Panc1 (cell line): Measurements from ENCODE around the gene PPP1R1B. TPM values are rescaled to one million over a fixed set of nuclear protein-coding genes. Genes with fewer than 3 reads are reported as not detected.

Experiments used
- ATAC-seq: fragments of 200-7000 bp; cut with Tn5 transposase; 2 replicates; pipeline ENCODE4 v1.9.1; 2020; ENCODE audit warnings: mild to moderate bottlenecking, moderate library complexity
- BruUV-seq: library from RNA; stranded (reverse); fragments of 400-500 nt; replicated peaks from 2 replicates; lab custom pipeline; 2021; lab: Mats Ljungman, UMichigan
- CTCF ChIA-PET: fragments of 300-600 bp; sonication (Branson Sonifier 250); formaldehyde crosslinking; loops from one replicate; lab custom pipeline; 2022; ENCODE audit warnings: antibody characterized with exemption; lab: Charles Lee
- POLR2A ChIA-PET: fragments of 300-600 bp; sonication (Branson Sonifier 250); formaldehyde crosslinking; loops from one replicate; lab custom pipeline; 2022; ENCODE audit warnings: antibody characterized with exemption; lab: Charles Lee
- DNase-seq: peaks from one replicate; pipeline ENCODE4 v3.0.0-alpha.2; 2010; ENCODE audit warnings: low read depth, low spot score
- H3K27ac ChIP-seq: 2 replicates; pipeline ENCODE4 v1.5.1; 2011; ENCODE audit warnings: mild to moderate bottlenecking, low read length, inconsistent platforms
- H3K27me3 ChIP-seq: fragments of 200-500 bp; sonication (Bioruptor generic); 2 replicates; pipeline ENCODE4 v1.6.0; 2014; ENCODE audit warnings: low read length, inconsistent platforms; ENCODE audit not compliant: control insufficient read depth, insufficient read depth
- H3K36me3 ChIP-seq: fragments of 200-500 bp; sonication (Bioruptor generic); 2 replicates; pipeline ENCODE4 v1.5.1; 2014; ENCODE audit warnings: inconsistent platforms, mild to moderate bottlenecking, low read length, moderate library complexity; ENCODE audit not compliant: control insufficient read depth, insufficient read depth
- H3K4me1 ChIP-seq: 2 replicates; pipeline ENCODE4 v1.5.1; 2011; ENCODE audit warnings: inconsistent platforms, mild to moderate bottlenecking, low read length, moderate library complexity; ENCODE audit not compliant: control insufficient read depth, insufficient read depth
- H3K4me3 ChIP-seq, 2 experiments: 2 replicates each; pipeline ENCODE4 v1.5.1; 2011 to 2012; ENCODE audit warnings: low read depth in 2 of 2, low read length in 2 of 2, mild to moderate bottlenecking in 2 of 2, inconsistent platforms in 1 of 2, moderate library complexity in 1 of 2
- H3K9me3 ChIP-seq: fragments of 200-500 bp; sonication (Bioruptor generic); 2 replicates; pipeline ENCODE4 v1.5.1; 2014; ENCODE audit warnings: low read depth, mild to moderate bottlenecking, inconsistent platforms, low read length, moderate library complexity; ENCODE audit not compliant: control insufficient read depth, insufficient read depth
- POLR2AphosphoS5 ChIP-seq: IDR thresholded peaks from 2 replicates; pipeline ENCODE4 v1.6.1; 2012; ENCODE audit warnings: mild to moderate bottlenecking, low read depth, low read length, moderate library complexity
- SIN3A ChIP-seq: IDR thresholded peaks from 2 replicates; pipeline ENCODE4 v1.6.1; 2012; ENCODE audit warnings: low read depth, mild to moderate bottlenecking, low read length, moderate library complexity, borderline replicate concordance; ENCODE audit not compliant: insufficient read depth
- TCF7L2 ChIP-seq: IDR thresholded peaks from 2 replicates; pipeline ENCODE4 v1.6.1; 2011; ENCODE audit warnings: mild to moderate bottlenecking, low read depth, low read length, inconsistent platforms
- in situ Hi-C: cut with HindIII; loops from 2 replicates; pipeline ENCODE4 v1.10.0; 2016; ENCODE audit warnings: low sequenced_read_pairs, low pct_unique_long_range_greater_than_20kb
- intact Hi-C: fragments of 100-400 bp; cut with micrococcal nuclease; formaldehyde crosslinking; loops from one replicate; pipeline ENCODE4 v1.10.0; 2022; ENCODE audit not compliant: unreplicated experiment
- total RNA-seq: library from RNA; stranded (reverse); gene quantifications from one replicate; pipeline ENCODE4 v1.2.1, GENCODE V29; 2021; ENCODE audit not compliant: unreplicated experiment
- TF ChIP-seq, protein P1 (sequence below): fragments of 450-650 bp; IDR thresholded peaks from 2 replicates; pipeline ENCODE4 v1.5.1; 2017; ENCODE audit warnings: mild to moderate bottlenecking
- TF ChIP-seq, protein P2 (sequence below), 2 experiments: IDR thresholded peaks; 2 replicates each; pipeline ENCODE4 v1.6.1; 2011 to 2012; ENCODE audit warnings: low read depth in 2 of 2, control low read depth in 1 of 2, low read length in 1 of 2, mild to moderate bottlenecking in 1 of 2, moderate library complexity in 1 of 2; ENCODE audit not compliant: insufficient read depth in 1 of 2

PPP1R1B gene
- total RNA-seq, 1 experiment from 2014 or later = 45.7 TPM

DNA sequence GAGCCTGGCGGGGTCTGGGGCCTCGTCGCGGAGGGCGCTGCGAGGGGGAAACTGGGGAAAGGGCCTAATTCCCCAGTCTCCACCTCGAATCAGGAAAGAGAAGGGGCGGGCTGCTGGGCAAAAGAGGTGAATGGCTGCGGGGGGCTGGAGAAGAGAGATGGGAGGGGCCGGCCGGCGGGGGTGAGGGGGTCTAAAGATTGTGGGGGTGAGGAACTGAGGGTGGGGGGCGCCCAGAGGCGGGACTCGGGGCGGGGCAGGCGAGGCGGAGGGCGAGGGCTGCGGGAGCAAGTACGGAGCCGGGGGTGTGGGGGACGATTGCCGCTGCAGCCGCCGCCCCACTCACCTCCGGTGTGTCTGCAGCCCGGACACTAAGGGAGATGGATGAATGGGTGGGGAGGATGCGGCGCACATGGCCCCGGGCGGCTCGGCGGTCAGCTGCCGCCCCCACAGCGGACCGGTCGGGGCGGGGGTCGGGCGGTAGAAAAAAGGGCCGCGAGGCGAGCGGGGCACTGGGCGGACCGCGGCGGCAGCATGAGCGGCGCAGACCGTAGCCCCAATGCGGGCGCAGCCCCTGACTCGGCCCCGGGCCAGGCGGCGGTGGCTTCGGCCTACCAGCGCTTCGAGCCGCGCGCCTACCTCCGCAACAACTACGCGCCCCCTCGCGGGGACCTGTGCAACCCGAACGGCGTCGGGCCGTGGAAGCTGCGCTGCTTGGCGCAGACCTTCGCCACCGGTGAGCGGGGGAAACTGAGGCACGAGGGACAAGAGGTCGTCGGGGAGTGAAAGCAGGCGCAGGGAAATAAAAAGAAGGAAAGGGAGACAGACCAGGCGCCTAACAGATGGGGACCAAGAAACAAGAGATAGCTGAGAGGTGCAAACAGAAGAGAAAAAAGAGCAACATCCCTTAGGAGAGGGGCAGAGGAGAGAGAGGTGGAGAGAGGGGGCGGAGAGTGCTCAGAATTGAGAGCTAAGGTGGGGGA is 41.5 kb downstream of the PPP1R1B start, which contains the start of gene PNMT:
Gene PNMT (plus strand): TSS at position 509 of the 980 bp plus-strand sequence. CDS start 23 bp downstream, at position 532.
- Histone ChIP-seq H3K9me3 (no peaks in the 10 kb centered on the region), H3K36me3 (no peaks in the 10 kb centered on the region), H3K4me1 (peaks cover 41% of the 10 kb centered on the region), H3K4me3 (peak within 1 kb of the TSS; percentile 35 to 46), H3K27ac (peak within 1 kb of the TSS; percentile 32; the same call in 1 of the 2 replicates), H3K27me3 (no peaks in the 10 kb centered on the region)
- ChIA-PET CTCF (interaction anchor here (0.6 to 1.4 kb wide), 4 partner anchors 16 to 1086 kb away, joined by 3 to 6 read pairs (median 4); no protein-coding TSS in a partner anchor), POLR2A (no interaction called here)
- intact Hi-C loops (no loop called here), in situ Hi-C loops (no loop called here)
- no TSS peak for BruUV-seq
- DNase-seq (no peak), ATAC-seq (peak; percentile 61)
- TF ChIP-seq TCF7L2 (no peak), SIN3A (0 out of 2 replicates have a peak, but pooled peaks have one; percentile 65), POLR2AphosphoS5 (no peak)
- TF ChIP-seq, protein P1, sequence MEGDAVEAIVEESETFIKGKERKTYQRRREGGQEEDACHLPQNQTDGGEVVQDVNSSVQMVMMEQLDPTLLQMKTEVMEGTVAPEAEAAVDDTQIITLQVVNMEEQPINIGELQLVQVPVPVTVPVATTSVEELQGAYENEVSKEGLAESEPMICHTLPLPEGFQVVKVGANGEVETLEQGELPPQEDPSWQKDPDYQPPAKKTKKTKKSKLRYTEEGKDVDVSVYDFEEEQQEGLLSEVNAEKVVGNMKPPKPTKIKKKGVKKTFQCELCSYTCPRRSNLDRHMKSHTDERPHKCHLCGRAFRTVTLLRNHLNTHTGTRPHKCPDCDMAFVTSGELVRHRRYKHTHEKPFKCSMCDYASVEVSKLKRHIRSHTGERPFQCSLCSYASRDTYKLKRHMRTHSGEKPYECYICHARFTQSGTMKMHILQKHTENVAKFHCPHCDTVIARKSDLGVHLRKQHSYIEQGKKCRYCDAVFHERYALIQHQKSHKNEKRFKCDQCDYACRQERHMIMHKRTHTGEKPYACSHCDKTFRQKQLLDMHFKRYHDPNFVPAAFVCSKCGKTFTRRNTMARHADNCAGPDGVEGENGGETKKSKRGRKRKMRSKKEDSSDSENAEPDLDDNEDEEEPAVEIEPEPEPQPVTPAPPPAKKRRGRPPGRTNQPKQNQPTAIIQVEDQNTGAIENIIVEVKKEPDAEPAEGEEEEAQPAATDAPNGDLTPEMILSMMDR = peak; percentile 87
- TF ChIP-seq, protein P2, sequence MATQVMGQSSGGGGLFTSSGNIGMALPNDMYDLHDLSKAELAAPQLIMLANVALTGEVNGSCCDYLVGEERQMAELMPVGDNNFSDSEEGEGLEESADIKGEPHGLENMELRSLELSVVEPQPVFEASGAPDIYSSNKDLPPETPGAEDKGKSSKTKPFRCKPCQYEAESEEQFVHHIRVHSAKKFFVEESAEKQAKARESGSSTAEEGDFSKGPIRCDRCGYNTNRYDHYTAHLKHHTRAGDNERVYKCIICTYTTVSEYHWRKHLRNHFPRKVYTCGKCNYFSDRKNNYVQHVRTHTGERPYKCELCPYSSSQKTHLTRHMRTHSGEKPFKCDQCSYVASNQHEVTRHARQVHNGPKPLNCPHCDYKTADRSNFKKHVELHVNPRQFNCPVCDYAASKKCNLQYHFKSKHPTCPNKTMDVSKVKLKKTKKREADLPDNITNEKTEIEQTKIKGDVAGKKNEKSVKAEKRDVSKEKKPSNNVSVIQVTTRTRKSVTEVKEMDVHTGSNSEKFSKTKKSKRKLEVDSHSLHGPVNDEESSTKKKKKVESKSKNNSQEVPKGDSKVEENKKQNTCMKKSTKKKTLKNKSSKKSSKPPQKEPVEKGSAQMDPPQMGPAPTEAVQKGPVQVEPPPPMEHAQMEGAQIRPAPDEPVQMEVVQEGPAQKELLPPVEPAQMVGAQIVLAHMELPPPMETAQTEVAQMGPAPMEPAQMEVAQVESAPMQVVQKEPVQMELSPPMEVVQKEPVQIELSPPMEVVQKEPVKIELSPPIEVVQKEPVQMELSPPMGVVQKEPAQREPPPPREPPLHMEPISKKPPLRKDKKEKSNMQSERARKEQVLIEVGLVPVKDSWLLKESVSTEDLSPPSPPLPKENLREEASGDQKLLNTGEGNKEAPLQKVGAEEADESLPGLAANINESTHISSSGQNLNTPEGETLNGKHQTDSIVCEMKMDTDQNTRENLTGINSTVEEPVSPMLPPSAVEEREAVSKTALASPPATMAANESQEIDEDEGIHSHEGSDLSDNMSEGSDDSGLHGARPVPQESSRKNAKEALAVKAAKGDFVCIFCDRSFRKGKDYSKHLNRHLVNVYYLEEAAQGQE (IDR thresholded peaks at IDR 0.05; ENCODE audit: insufficient read depth in 1 of 2, low read depth in 2 of 2, low read length in 1 of 2) = 0 out of 4 replicates have a peak, but pooled peaks of 1 of the 2 experiments have one; percentile 64

DNA sequence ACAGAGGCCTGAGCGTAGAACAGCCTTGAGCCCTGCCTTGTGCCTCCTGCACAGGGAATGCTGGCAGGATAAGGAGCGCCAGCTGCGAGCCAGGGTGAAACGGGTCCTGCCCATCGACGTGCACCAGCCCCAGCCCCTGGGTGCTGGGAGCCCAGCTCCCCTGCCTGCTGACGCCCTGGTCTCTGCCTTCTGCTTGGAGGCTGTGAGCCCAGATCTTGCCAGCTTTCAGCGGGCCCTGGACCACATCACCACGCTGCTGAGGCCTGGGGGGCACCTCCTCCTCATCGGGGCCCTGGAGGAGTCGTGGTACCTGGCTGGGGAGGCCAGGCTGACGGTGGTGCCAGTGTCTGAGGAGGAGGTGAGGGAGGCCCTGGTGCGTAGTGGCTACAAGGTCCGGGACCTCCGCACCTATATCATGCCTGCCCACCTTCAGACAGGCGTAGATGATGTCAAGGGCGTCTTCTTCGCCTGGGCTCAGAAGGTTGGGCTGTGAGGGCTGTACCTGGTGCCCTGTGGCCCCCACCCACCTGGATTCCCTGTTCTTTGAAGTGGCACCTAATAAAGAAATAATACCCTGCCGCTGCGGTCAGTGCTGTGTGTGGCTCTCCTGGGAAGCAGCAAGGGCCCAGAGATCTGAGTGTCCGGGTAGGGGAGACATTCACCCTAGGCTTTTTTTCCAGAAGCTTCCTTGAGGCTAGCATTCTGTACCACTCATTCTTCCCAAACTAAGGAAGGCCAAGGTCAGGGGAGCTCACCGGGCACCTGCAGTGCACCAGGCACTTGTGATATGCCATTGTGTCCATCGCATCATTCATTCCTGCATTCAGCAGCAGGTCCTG is 43.4 kb downstream of the PPP1R1B start:
- ChIA-PET POLR2A (no interaction called here), CTCF (interaction anchor here (0.7 to 2.5 kb wide), 4 partner anchors 17 to 48 kb away, joined by 3 to 11 read pairs (median 3); no protein-coding TSS in a partner anchor)
- DNase-seq (no peak), ATAC-seq (no peak)
- intact Hi-C loops = loop anchor here (5.0 kb wide), 1 partner anchor 48 kb away; no protein-coding TSS in a partner anchor
- Histone ChIP-seq H3K4me3 (no peak overlapping the region), H3K4me1 (peaks cover 25% of the 10 kb centered on the region), H3K27me3 (no peaks in the 10 kb centered on the region), H3K27ac (no peak overlapping the region), H3K36me3 (no peaks in the 10 kb centered on the region), H3K9me3 (no peaks in the 10 kb centered on the region)
- TF ChIP-seq TCF7L2 = no peak
- TF ChIP-seq, protein P1 = no peak
- no peak for TF ChIP-seq SIN3A
- in situ Hi-C loops = no loop called here
- BruUV-seq = no TSS peak
